ENCODE results near the gene MYOM1.

DNA sequence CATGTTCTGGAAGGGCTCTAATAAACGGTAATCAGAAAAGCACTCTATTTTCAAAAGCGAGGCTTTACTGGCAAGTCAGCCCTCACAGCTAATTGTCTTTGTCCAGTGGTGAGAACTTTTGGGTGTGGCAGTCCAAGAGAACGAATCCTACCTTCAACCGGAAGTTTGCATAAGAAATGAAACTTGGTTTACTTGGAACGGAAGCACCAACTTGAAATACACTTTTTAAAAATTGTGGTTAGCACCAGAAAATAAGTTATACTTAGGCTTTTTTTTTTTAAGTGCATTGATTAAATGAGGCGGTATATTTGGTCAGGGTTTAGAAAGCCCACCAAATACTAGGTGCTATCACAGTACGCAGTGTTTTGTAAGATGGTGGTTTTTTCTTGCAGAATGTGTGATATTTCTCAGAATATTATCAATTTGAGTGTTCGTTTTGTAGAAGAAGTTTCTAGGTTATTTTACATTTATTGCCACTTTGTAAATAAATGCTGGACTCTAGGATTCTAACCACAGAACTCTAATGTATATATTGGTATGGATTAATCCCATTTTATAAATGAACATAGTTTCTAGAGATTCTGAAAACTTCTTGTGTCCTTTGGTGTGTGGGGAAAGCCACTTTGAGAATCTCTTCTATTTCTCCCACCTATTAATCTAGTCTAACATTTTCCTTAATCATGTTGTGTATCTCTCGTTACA lies 29.0 kb upstream of the MYOM1 start:
- TF ChIP-seq, protein P1, sequence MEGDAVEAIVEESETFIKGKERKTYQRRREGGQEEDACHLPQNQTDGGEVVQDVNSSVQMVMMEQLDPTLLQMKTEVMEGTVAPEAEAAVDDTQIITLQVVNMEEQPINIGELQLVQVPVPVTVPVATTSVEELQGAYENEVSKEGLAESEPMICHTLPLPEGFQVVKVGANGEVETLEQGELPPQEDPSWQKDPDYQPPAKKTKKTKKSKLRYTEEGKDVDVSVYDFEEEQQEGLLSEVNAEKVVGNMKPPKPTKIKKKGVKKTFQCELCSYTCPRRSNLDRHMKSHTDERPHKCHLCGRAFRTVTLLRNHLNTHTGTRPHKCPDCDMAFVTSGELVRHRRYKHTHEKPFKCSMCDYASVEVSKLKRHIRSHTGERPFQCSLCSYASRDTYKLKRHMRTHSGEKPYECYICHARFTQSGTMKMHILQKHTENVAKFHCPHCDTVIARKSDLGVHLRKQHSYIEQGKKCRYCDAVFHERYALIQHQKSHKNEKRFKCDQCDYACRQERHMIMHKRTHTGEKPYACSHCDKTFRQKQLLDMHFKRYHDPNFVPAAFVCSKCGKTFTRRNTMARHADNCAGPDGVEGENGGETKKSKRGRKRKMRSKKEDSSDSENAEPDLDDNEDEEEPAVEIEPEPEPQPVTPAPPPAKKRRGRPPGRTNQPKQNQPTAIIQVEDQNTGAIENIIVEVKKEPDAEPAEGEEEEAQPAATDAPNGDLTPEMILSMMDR (IDR thresholded peaks at IDR 0.05; ENCODE audit: extremely low read depth in 1 of 2, insufficient read depth in 1 of 2, low read depth in 1 of 2, low read length in 2 of 2): no peak
- TF ChIP-seq POLR2A (IDR thresholded peaks at IDR 0.05; ENCODE audit: low read depth, low read length): peak; percentile 69
- no peak for TF ChIP-seq EZH2 (IDR thresholded peaks at IDR 0.05; ENCODE audit: borderline replicate concordance, low read depth, low read length, severe bottlenecking)
- TF ChIP-seq, protein P2, sequence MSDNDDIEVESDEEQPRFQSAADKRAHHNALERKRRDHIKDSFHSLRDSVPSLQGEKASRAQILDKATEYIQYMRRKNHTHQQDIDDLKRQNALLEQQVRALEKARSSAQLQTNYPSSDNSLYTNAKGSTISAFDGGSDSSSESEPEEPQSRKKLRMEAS (IDR thresholded peaks at IDR 0.05; ENCODE audit: insufficient read depth, insufficient read length): no peak
- no peak for TF ChIP-seq JUN (IDR thresholded peaks at IDR 0.05; ENCODE audit: borderline replicate concordance, insufficient read depth, insufficient read length, low read depth)
- TF ChIP-seq POLR2AphosphoS5 (IDR thresholded peaks at IDR 0.05; ENCODE audit: insufficient read depth, low read depth, low read length): peak; percentile 40
- no peak for TF ChIP-seq GATA2 (IDR thresholded peaks at IDR 0.05; ENCODE audit: insufficient read depth, insufficient read length, low read depth, low read length)
- no peak for TF ChIP-seq MYC (IDR thresholded peaks at IDR 0.05; ENCODE audit: low read depth, low read length)
- TF ChIP-seq FOS (IDR thresholded peaks at IDR 0.05; ENCODE audit: borderline replicate concordance, insufficient read depth, low read length): no peak
